HCT116 (cell line): Measurements from ENCODE around the gene SLC22A23. TPM values are rescaled to one million over a fixed set of nuclear protein-coding genes. Genes with fewer than 3 reads are reported as not detected.

Source experiments
- ATAC-seq: fragments of 200-7000 bp; cut with Tn5 transposase; 2 replicates; pipeline ENCODE4 v1.9.1; 2020; ENCODE audit warnings: mild to moderate bottlenecking, moderate library complexity
- BruUV-seq: library from RNA; stranded (reverse); fragments of 400-500 nt; replicated peaks from 2 replicates; lab custom pipeline; 2021; lab: Mats Ljungman, UMichigan
- CTCF ChIA-PET: fragments of 300-600 bp; sonication (Branson Sonifier 250); formaldehyde crosslinking; loops from one replicate; lab custom pipeline; 2021; ENCODE audit warnings: antibody characterized with exemption; lab: Charles Lee
- POLR2A ChIA-PET: fragments of 300-600, 350-600 bp; sonication (Branson Sonifier 250); formaldehyde crosslinking; loops from one replicate; lab custom pipeline; 2021; ENCODE audit warnings: antibody characterized with exemption; lab: Charles Lee
- RAD21 ChIA-PET, 2 experiments: fragments of 300-600 bp; sonication (Branson Sonifier 250); formaldehyde crosslinking; loops; one replicate each; lab custom pipeline; 2023; ENCODE audit warnings: low total read pairs in 2 of 2; ENCODE audit not compliant: uncharacterized antibody in 2 of 2, unreplicated experiment in 2 of 2, low non-redundant PET in 1 of 2; lab: Charles Lee
- DNase-seq: peaks from one replicate; pipeline ENCODE4 v3.0.0-alpha.2; 2010; ENCODE audit warnings: low read depth, low spot score
- H2AFZ ChIP-seq: fragments of 200-600 bp; shearing (Covaris generic), sonication (generic); 2 replicates; pipeline ENCODE4 v1.6.1; 2017; ENCODE audit warnings: low read depth, mixed run types, mixed read lengths, antibody characterized with exemption, low read length; ENCODE audit not compliant: poor library complexity, severe bottlenecking
- H3K27ac ChIP-seq: 2 replicates; pipeline ENCODE4 v1.5.1; 2012; ENCODE audit warnings: low read depth, low read length
- H3K27me3 ChIP-seq: fragments of 200-600 bp; sonication (generic); 2 replicates; pipeline ENCODE4 v1.6.1; 2016; ENCODE audit warnings: mixed run types, low read length, mixed read lengths; ENCODE audit not compliant: insufficient read depth
- H3K36me3 ChIP-seq, 2 experiments: fragments of 200-500 bp in 1 of 2; fragments of 200-600 bp in 1 of 2; sonication (Bioruptor generic) in 1 of 2; sonication (generic) in 1 of 2; 2 replicates each; pipeline versions ENCODE4 v1.5.1 to v1.6.1; 2014 to 2016; ENCODE audit warnings: low read length in 2 of 2, inconsistent platforms in 1 of 2, mixed read lengths in 1 of 2, mixed run types in 1 of 2; ENCODE audit not compliant: insufficient read depth in 2 of 2, control insufficient read depth in 1 of 2
- H3K4me1 ChIP-seq, 2 experiments: fragments of 200-600 bp in 1 of 2; sonication (generic) in 1 of 2; 2 replicates each; pipeline versions ENCODE4 v1.5.1 to v1.6.1; 2012 to 2017; ENCODE audit warnings: low read length in 2 of 2, inconsistent platforms in 1 of 2, mild to moderate bottlenecking in 1 of 2, mixed read lengths in 1 of 2, mixed run types in 1 of 2, moderate library complexity in 1 of 2; ENCODE audit not compliant: insufficient read depth in 2 of 2, control insufficient read depth in 1 of 2
- H3K4me2 ChIP-seq: fragments of 200-600 bp; sonication (generic); 2 replicates; pipeline ENCODE4 v1.6.1; 2017; ENCODE audit warnings: mixed run types, low read length, mixed read lengths
- H3K4me3 ChIP-seq, 2 experiments: fragments of 200-600 bp in 1 of 2; sonication (generic) in 1 of 2; replicated peaks in 1 of 2; 2 replicates each; pipeline ENCODE4 v1.5.1; 2011 to 2016; ENCODE audit warnings: low read length in 2 of 2, control low read depth in 1 of 2, low read depth in 1 of 2, mild to moderate bottlenecking in 1 of 2, mixed read lengths in 1 of 2, mixed run types in 1 of 2
- H3K79me2 ChIP-seq: fragments of 200-600 bp; sonication (generic); 2 replicates; pipeline ENCODE4 v1.6.1; 2017; ENCODE audit warnings: mild to moderate bottlenecking, mixed run types, low read length, moderate library complexity, mixed read lengths; ENCODE audit not compliant: insufficient read depth
- H3K9ac ChIP-seq: fragments of 200-600 bp; sonication (generic); 2 replicates; pipeline ENCODE4 v1.6.1; 2016; ENCODE audit warnings: low read length, mixed read lengths
- H3K9me2 ChIP-seq: fragments of 200-600 bp; sonication (generic), shearing (Covaris generic); 2 replicates; pipeline ENCODE4 v1.6.1; 2017; ENCODE audit warnings: mixed run types, mild to moderate bottlenecking, moderate library complexity; ENCODE audit not compliant: insufficient read depth
- H3K9me3 ChIP-seq, 2 experiments: fragments of 200-500 bp in 1 of 2; fragments of 200-600 bp in 1 of 2; sonication (Bioruptor generic) in 1 of 2; sonication (generic) in 1 of 2; 2 replicates each; pipeline ENCODE4 v1.6.1; 2014 to 2017; ENCODE audit warnings: low read length in 2 of 2, mixed read lengths in 2 of 2, inconsistent platforms in 1 of 2, low read depth in 1 of 2, mild to moderate bottlenecking in 1 of 2, mixed run types in 1 of 2, moderate library complexity in 1 of 2; ENCODE audit not compliant: control insufficient read depth in 1 of 2, insufficient read depth in 1 of 2
- H4K20me1 ChIP-seq: fragments of 200-600 bp; sonication (generic), shearing (Covaris generic); 2 replicates; pipeline ENCODE4 v1.6.1; 2017; ENCODE audit warnings: mixed run types, mild to moderate bottlenecking, moderate library complexity; ENCODE audit not compliant: insufficient read depth
- CBX3 ChIP-seq: IDR thresholded peaks from 2 replicates; pipeline ENCODE4 v1.6.1; 2012; ENCODE audit warnings: low read depth
- CEBPB ChIP-seq: IDR thresholded peaks from 2 replicates; pipeline ENCODE4 v1.6.1; 2012; ENCODE audit warnings: low read depth
- EGR1 ChIP-seq: IDR thresholded peaks from 2 replicates; pipeline ENCODE4 v1.6.1; 2012; ENCODE audit warnings: low read depth
- ELF1 ChIP-seq: IDR thresholded peaks from 2 replicates; pipeline ENCODE4 v1.6.1; 2012; ENCODE audit warnings: low read depth, borderline replicate concordance
- EZH2 ChIP-seq: fragments of 200-600 bp; sonication (generic); IDR thresholded peaks from 2 replicates; pipeline ENCODE4 v1.6.1; 2017; ENCODE audit warnings: antibody characterized with exemption, mixed run types
- POLR2A ChIP-seq: IDR thresholded peaks from 2 replicates; pipeline ENCODE4 v1.7.0; 2011; ENCODE audit warnings: borderline replicate concordance; ENCODE audit not compliant: insufficient read depth, insufficient read length; ENCODE audit errors: extremely low read depth
- RAD21 ChIP-seq: IDR thresholded peaks from 2 replicates; pipeline ENCODE4 v1.6.1; 2012; ENCODE audit warnings: low read depth, mild to moderate bottlenecking
- ZNF274 ChIP-seq: fragments of 200-500 bp; sonication (Bioruptor generic); IDR thresholded peaks from 2 replicates; pipeline ENCODE4 v1.6.1; 2014; ENCODE audit warnings: mild to moderate bottlenecking, low read depth, low read length, inconsistent platforms
- intact Hi-C: fragments of 100-400 bp; cut with micrococcal nuclease; formaldehyde crosslinking; loops from 2 replicates; pipeline ENCODE4 v1.10.0; 2022
- total RNA-seq: library from RNA; stranded (reverse); gene quantifications from one replicate; pipeline ENCODE4 v1.2.1, GENCODE V29; 2021; ENCODE audit not compliant: unreplicated experiment
- TF ChIP-seq, protein P1 (sequence below), 3 experiments: fragments of 200-600 bp in 1 of 3; sonication (generic) in 1 of 3; IDR thresholded peaks in 2 of 3; conservative IDR thresholded peaks in 1 of 3; 2 replicates each; pipeline ENCODE4 v1.5.1; 2012 to 2017; ENCODE audit warnings: low read depth in 2 of 3, low read length in 2 of 3, antibody characterized with exemption in 1 of 3, borderline replicate concordance in 1 of 3, control low read depth in 1 of 3, mild to moderate bottlenecking in 1 of 3, mixed read lengths in 1 of 3, mixed run types in 1 of 3, moderate library complexity in 1 of 3; ENCODE audit not compliant: insufficient read depth in 1 of 3

Gene SLC22A23
- total RNA-seq, 1 experiment from 2014 or later, result 11.5 TPM

DNA sequence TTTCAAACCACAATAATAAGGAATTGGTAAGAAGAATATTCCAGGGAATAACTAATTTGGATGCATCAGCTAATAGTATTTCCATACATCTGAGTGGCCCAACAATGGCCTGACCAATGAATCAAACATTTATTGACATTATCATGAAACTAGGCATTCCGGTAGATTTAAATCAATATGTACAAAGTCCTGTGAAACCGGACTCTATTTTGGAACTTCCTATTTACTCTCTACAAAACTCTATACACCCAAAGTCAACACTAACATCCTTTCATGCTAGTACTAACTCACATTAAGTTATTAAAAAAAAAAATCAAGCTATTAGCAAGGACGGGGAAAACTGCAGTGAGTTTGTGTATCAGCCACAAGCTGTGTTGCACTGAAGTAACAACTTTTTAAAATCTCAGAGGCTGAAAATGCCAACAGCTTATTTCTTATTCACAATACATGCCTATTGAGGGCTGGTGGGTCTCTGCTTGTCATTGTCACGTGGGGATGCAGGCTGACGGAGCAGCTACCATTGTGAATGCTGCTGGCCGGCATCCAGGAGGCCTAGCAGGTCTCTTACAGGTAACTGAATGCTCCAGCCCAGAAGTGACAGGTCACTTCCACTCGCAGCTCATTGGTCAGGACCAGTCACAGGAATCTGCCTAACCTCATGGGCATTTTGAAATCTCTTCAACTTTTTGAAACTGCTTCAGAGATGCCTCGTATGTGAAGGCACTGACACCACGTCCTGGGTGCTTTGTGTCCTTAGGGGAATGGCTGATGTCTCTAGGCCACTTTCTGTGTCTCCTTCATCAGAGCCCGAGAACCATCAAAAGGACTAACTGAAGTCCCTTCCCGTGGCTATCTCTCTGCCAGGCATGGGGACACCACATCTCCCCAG, 76.3 kb downstream of the SLC22A23 start:
- Histone ChIP-seq H4K20me1 (no peaks in the 10 kb centered on the region; the same call in 1 of the 2 replicates), H3K79me2 (no peaks in the 10 kb centered on the region; the same call in 1 of the 2 replicates), H3K4me2 (peak overlapping the region; percentile 77), H3K36me3 (no peaks in the 10 kb centered on the region), H3K9ac (no peak overlapping the region), H3K9me3 (no peaks in the 10 kb centered on the region), H3K27ac (no peak overlapping the region), H3K4me3 (no peak overlapping the region), H2AFZ (no peak overlapping the region), H3K4me1 (peaks cover 79 to 93% of the 10 kb centered on the region in 2 experiments), H3K9me2 (no peaks in the 10 kb centered on the region), H3K27me3 (no peaks in the 10 kb centered on the region)
- ChIA-PET RAD21 (no interaction called here), CTCF (interaction anchor here (0.7 to 0.8 kb wide), 2 partner anchors 10 to 17 kb away, joined by 3 read pairs; no protein-coding TSS in a partner anchor), POLR2A (no interaction called here)
- intact Hi-C loops, result no loop called here
- ATAC-seq (no peak), DNase-seq (no peak)
- TF ChIP-seq ZNF274 (no peak), RAD21 (no peak), EGR1 (no peak), POLR2A (no peak), CBX3 (no peak), CEBPB (no peak), ELF1 (no peak), EZH2 (no peak)
- TF ChIP-seq, protein P1, sequence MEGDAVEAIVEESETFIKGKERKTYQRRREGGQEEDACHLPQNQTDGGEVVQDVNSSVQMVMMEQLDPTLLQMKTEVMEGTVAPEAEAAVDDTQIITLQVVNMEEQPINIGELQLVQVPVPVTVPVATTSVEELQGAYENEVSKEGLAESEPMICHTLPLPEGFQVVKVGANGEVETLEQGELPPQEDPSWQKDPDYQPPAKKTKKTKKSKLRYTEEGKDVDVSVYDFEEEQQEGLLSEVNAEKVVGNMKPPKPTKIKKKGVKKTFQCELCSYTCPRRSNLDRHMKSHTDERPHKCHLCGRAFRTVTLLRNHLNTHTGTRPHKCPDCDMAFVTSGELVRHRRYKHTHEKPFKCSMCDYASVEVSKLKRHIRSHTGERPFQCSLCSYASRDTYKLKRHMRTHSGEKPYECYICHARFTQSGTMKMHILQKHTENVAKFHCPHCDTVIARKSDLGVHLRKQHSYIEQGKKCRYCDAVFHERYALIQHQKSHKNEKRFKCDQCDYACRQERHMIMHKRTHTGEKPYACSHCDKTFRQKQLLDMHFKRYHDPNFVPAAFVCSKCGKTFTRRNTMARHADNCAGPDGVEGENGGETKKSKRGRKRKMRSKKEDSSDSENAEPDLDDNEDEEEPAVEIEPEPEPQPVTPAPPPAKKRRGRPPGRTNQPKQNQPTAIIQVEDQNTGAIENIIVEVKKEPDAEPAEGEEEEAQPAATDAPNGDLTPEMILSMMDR (IDR thresholded peaks at IDR 0.05 in 2 of 3, conservative IDR thresholded peaks at IDR 0.05 in 1 of 3; ENCODE audit: borderline replicate concordance in 1 of 3, insufficient read depth in 1 of 3, low read depth in 2 of 3, low read length in 2 of 3), result no peak
- no TSS peak for BruUV-seq
